HG03520 (cell line): Measurements from ENCODE around the gene GCC1.
A peak's percentile ranks its signal among the peaks of the same experiment; 100 is the strongest.
"Not testable (repeated sequence)": the region's sequence is repeated elsewhere in the genome, so short reads cannot be mapped to it uniquely, and the experiment has no call there.

Experiments used
- ATAC-seq: cut with Tn5 transposase; IDR thresholded peaks from one replicate; pipeline ENCODE4 v1.9.1; 2021; ENCODE audit warnings: mild to moderate bottlenecking, moderate library complexity; ENCODE audit not compliant: unreplicated experiment

GCC1 gene

DNA sequence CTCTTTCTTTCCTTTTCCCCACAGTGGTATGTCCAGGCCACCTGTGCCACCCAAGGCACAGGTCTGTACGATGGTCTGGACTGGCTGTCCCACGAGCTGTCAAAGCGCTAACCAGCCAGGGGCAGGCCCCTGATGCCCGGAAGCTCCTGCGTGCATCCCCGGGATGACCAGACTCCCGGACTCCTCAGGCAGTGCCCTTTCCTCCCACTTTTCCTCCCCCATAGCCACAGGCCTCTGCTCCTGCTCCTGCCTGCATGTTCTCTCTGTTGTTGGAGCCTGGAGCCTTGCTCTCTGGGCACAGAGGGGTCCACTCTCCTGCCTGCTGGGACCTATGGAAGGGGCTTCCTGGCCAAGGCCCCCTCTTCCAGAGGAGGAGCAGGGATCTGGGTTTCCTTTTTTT, 5.8 kb upstream of the GCC1 start:
- ATAC-seq = no peak

DNA sequence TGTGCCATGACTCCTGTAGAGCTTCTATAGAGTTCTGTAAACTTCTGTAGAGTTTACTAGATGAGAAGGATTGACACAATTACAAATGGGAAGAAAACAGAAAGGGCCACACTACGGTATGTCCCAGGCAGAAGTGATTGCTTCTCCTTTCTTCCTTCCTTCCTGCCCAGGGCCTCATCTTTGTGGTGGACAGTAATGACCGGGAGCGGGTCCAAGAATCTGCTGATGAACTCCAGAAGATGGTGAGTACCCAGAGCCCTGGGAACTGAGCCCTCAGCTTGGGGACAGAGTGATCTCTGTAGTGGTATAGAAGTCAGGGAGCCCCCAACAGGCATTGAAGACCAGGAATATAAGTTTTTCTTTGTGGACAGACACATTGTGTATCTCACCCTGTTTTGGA, 4.5 kb upstream of the GCC1 start:
- ATAC-seq = no peak

GRCh38 chr7:127588697-127589482, 3.5 kb upstream of the GCC1 start:
- ATAC-seq = peak; percentile 2

- peak; percentile 63 for ATAC-seq
Measured at GRCh38 chr7:127588019-127588696, 2.8 kb upstream of the GCC1 start, which contains the start of gene ARF5. Gene ARF5, plus strand, starts transcription at chr7:127588411. Its CDS starts 88 bp downstream, at chr7:127588499.

DNA sequence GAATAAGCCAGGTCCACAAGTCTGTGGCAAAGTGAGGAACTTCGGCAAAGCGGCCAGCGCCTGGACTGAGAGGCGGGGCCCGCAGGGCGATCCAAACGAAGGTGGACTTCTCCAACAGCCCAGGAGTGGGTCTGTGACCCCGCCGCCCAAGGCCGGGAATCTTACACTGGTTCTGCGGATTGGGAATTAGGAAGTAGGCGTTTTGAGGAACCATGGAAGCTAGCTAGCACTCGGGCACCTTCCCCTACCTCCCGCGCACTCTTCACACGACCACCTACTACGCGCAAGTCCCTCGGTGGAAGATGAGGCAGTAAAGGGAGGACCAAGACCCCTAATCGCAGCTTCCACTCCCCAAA, 2.2 kb upstream of the GCC1 start:
- no peak for ATAC-seq

GRCh38 chr7:127586346-127586745, 950 bp upstream of the GCC1 start:
- no peak for ATAC-seq

DNA sequence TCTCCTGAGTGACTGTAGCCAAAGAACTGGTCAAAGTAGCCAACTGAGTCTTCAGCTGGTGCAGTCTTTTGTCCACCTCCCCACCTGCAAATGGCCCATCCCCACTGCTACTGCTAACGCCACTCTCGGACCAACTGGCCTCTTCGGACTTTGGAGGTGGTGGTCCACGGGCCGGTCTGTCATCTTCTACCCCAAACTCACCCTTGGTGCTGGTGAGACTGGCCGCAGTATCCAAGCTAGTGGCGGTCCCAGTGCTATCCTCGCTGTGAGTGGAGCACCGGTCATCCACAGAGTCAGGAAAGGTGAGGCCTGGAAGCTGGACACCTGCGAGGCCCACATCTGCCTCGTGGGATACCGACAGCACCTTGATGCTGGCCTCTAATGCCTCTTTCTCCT, 750 bp downstream of the GCC1 start:
- ATAC-seq = no peak

DNA sequence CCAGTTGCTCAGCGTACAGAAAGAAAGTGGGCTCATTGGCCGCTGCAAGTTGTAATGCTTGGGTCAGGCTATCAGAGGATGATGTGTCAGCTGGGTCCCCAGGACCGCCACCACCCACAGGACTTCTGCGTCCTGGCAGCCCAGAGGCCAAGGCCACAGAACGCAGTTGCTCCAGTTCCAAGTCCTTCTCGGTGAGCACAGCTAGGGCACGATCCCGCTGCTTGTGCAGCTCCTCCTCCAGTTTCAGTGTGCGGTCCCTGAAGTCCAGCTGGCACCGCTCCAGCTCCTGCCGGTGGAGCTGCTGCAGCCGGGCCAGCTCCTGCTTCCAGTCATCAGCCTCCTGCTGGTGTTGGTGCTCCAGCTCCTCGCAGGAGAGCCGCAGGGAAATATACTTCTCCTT, 3.0 kb downstream of the GCC1 start:
- no peak for ATAC-seq

DNA sequence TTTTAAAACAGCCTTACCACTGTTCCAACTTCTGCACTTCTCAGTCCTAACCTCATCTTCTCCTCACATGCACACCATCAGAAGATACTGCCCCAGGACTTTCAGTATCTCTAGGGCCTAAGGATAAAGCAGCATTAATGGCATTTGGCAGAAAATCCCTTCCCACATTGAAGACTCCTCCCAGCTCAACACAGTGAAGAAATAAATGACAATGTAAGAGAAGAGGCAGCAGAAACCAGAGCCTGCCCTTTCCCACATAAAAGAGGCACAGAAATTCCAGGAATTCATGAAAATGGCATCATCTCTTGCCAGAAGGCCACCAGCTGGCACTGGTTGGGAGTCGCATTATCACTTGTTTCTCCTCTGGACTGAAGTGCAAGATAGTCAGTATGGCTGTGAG, 3.7 kb downstream of the GCC1 start:
- no peak for ATAC-seq

DNA sequence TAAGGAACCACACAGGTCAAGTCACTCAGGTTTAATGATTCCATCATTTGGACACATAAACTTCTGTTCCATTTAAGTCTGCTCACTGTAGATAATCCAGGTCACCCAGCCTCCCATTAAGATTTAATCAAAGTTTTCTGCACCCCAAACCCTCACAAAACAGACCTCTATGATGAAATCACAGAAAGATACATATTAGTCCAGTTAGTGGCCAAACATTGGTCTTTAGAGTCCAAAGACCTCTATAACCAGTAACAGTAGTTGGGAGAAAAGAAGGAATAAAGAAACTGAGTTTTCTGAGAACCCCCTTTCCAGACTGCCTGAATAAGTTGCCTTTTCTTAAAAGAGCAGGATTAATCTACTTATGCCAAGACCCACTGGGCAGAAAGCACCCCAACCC, 4.8 kb downstream of the GCC1 start:
- no peak for ATAC-seq

GRCh38 chr7:127578711-127579275, 6.6 kb downstream of the GCC1 start:
- ATAC-seq = no peak

GRCh38 chr7:127578036-127578684, 7.2 kb downstream of the GCC1 start:
- ATAC-seq = no peak

DNA sequence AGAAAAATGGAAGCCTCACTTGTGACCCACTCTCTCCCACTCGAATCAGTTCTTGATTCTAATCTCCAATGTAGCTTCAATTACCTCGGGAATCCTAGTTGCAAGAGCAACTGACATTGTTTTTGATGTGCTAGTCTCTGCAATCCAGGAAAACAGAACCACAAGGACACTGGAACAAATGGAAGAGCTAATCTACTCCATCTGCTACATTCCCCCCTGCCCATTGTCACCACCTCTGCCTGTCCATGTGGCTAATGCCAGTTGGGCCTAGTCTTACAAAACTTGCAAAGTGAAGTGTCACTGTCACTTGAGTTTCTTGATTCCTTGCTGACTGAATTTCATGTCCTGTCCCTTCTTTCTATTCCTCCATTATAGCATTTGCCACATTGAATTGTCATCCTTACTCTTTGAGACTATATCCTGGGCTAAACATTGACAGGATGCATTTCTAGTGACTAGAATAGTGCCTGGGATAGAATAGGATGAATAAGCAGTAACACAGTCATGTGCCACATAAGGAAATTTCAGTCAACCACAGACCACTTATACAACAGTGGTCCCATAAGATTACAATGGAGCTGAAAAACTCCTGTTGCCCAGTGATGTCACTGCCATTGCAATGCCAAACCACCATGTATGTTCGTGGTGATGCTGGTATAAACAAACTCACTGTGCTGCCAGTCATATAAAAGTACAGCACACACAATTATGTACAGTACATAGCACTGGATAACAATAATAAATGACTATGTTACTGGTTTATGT, 13.5 kb downstream of the GCC1 start:
- no peak for ATAC-seq

DNA sequence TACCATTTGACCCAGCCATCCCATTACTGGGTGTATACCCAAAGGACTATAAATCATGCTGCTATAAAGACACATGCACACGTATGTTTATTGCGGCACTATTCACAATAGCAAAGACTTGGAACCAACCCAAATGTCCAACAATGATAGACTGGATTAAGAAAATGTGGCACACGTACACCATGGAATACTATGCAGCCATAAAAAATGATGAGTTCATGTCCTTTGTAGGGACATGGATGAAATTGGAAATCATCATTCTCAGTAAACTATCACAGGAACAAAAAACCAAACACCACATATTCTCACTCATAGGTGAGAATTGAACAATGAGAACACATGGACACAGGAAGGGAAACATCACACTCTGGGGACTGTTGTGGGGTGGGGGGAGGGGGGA, 17.4 kb downstream of the GCC1 start:
- ATAC-seq = not testable (repeated sequence)

- ATAC-seq = no peak
Measured at GRCh38 chr7:127566242-127566641, 19.2 kb downstream of the GCC1 start.

- ATAC-seq = no peak
Measured at GRCh38 chr7:127557803-127558202, 27.6 kb downstream of the GCC1 start.

GRCh38 chr7:127556404-127556803, 29.0 kb downstream of the GCC1 start:
- ATAC-seq = no peak

DNA sequence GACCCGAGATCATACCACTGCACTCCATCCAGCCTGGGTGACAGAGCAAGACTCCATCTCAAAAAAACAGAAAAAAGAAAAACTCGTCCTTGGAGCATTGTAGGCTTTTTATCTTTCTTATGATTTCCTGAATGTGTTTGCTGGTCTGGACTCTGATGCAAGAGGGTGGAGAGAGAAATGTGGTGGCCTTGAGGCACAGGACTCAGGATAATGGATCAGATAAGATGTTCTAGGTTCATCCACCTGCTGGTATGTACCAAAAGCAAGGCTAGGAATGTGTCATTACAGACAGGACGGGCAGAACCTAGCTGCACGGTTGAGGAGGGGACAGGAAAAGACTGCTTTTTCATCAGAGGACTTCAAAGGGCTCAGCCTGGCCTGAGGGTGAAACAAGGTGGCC, 33.5 kb downstream of the GCC1 start:
- no peak for ATAC-seq

DNA sequence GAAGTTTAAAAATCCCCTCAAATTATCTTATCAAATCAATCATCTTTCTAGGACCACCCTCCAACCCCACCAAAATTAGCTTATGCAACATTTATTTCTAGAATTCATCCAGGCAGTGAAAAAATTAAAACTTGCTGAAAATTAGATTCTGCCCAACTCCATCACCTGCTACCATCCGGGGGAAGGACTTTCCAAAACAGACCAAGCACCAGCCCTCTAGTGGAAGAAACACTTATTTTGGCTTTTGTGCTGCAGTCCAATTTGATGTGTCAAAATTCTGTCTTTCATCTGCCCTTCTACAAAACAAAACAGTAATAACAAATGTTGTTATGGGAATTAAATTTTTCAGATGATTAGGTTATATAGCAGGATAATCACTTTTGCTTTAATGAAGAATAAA, 35.1 kb downstream of the GCC1 start:
- no peak for ATAC-seq

- no peak for ATAC-seq
Measured at GRCh38 chr7:127546313-127546712, 39.1 kb downstream of the GCC1 start.

- no peak for ATAC-seq
Measured at GRCh38 chr7:127541548-127541947, 43.8 kb downstream of the GCC1 start.
